ENCODE measurements around the gene PDSS2. TPM values are rescaled to one million over a fixed set of nuclear protein-coding genes. Genes with fewer than 3 reads are reported as not detected.
A peak's percentile ranks its signal among the peaks of the same experiment; 100 is the strongest.
"Not testable (repeated sequence)": the region's sequence is repeated elsewhere in the genome, so short reads cannot be mapped to it uniquely, and the experiment has no call there.

The PDSS2 gene
- total RNA-seq, 2 donors from 2014 or later = 22.5 to 29.4 TPM

DNA sequence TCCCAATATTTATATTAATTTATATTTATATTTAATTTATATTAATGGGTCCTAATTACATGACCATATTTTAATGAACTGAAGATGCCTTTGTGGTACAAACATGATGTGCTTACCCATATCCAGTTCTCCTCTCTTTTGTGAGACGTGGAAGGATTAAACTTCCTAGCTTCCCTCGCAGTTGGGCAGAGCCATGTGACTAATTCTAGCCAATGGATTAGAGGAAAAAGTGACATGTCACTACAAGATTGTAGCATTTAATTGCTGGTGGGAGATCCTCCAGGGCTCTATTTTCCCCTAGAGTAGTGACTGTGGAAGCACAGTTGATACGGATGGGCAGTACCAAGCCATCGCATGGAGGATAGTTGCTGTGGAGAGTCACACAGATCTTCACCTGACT is 25.8 kb upstream of the PDSS2 start:
- ATAC-seq (no peak), DNase-seq (no peak)
- intact Hi-C loops (cut with DNase I, micrococcal nuclease) = no loop called here

DNA sequence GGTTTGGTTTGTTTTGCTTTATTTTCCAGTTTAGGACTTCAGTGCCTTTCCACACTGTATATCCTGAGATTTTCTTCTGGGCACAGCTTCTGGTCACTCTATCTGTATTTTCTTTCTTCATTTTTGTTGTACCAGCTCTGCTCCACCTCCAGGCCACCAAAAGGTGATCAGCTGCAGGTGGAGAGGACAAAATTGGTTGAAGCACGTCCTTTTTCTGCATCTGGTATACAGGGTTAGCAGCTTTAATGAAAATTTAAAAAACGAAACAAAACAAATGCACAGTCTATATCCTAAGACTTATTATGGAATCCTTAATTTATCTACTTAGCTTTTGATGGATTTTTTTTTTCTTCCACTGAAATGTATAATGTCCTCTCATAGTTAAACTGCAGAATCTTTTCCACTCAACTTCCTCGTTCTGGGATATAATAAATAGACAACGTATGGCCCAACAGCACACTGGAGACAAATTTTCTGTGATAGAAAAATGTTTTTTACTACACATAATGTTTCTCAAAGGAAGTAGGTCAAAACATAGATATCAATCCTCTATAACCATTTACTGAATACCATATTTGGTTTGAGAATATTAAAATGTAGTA is 19.8 kb upstream of the PDSS2 start:
- no peak for ATAC-seq
- intact Hi-C loops (cut with DNase I, micrococcal nuclease) = no loop called here
- no peak for DNase-seq

DNA sequence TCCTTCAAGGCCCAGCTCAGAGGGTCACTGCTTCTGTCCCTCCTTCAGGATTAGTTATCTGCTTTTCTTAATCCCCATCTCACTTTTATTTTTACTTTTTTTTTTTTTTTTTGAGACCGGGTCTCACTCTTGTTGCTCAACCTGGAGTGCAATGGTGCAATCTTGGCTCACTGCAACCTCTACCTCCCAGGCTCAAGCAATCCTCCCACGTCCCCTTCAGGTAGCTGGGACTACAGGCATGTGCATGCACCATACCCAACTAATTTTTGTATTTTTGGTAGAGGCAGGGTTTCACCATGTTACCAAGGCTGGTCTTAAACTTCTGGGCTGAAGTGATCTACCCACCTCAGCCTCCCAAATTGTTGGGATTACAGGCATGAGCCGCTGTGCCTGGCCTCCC is 16.5 kb upstream of the PDSS2 start:
- intact Hi-C loops (cut with DNase I, micrococcal nuclease); DNase-seq; ATAC-seq: not testable (repeated sequence)

DNA sequence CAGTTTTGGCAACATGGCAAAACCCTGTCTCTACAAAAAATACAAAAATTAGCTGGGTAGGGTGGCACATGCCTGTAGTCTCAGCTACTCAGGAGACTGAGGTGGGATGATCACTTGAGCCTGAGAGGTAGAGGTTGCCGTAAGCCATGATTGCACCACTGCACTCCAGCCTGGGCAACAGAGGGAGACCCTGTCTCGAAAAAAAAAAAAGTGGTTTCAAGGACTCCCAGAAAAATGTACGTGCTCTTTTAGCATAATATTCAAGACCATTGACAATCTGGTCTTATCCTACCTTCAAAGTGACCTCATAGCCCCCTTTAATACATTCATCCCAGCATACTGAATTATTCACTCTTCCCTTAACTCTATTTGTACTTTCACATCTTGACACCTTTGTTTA is 16.0 kb upstream of the PDSS2 start:
- ATAC-seq; DNase-seq; intact Hi-C loops (cut with DNase I, micrococcal nuclease): not testable (repeated sequence)

DNA sequence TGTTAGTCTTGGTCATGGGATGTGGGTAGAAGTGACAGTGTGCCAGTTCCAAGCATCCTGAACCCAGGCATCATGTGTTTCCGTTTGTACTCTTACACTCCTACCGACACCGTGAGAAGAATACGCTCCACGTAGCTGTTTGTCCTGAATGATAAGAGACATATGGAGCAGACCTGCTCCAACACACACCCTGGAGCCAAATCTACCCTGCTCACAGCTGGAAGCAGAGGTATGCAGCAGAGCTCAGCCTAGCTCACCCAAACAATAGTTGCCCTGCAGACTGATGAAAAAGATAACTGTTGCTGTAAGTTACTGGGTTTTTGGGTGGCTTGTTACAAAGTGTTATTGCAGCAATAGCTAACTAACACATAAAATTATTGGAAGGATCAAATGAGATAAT is 14.3 kb upstream of the PDSS2 start:
- no peak for ATAC-seq
- intact Hi-C loops (cut with DNase I, micrococcal nuclease) = no loop called here
- no peak for DNase-seq

DNA sequence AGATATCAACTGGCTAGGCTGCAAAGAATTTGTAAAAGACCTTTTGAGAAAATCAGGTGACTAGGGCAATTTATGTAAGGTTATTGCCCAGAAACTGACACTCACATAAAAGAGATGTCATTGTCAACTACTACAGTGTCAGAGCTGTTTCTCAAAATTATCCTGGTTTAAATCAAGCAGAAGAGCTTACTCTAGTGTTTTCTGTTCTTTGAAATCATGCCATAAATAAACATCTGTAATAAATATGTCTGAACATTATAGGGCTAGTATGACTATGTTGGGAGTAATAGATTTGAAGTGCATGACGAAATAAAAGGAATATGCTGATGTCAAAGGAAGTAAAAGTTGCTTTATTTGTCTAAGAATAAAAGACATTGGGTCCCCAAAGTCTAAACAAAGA is 11.0 kb upstream of the PDSS2 start:
- intact Hi-C loops (cut with DNase I, micrococcal nuclease) = no loop called here
- DNase-seq = no peak
- ATAC-seq = no peak

DNA sequence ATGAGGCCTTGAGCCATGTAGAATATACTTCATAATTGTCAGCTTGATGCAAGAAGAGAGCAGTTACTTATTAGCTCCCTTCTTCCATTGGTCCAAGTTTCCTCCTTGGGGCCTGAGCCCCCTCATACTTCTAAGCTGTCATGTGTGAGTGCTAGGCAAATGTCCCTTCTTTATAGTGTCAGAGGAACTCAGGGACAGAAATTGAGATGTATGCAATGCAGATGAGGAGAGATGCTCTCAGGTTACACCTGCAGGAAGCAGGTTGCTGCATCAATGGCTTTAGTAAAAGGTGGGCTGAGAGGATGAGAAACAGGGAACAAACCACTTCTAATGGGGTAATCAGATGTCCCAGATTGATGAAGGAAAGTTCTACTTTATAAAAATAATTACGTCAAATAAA is 6.7 kb upstream of the PDSS2 start:
- DNase-seq = no peak
- intact Hi-C loops (cut with DNase I, micrococcal nuclease) = no loop called here
- ATAC-seq = no peak

DNA sequence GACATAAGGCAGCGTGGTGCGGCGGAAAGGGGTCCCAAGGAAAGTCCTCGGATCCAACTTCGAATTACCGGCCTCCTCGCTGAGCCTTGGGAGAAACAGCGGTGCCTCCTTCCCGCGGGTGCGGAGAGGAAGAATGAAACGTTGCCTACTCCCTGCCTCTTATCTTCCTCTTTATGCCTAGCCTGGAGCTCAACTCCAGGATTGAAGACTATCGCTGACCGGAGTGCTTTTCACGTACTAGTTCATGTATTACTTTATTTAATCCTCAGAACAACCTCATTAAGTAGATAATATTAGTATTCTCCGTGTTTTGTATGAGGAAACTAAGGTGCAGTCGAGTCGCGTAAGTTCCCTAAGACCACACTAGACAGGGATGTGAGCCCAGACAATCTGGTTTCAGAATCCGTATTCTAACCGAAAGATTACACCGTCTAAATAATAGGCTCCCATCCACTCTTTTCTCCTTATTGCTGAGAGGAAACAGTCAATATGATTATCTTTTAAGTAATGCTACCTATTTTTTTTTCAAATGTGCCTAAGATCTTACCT is 793 bp upstream of the PDSS2 start:
- intact Hi-C loops (cut with DNase I, micrococcal nuclease) = no loop called here
- no peak for DNase-seq
- peak; percentile 29 for ATAC-seq

DNA sequence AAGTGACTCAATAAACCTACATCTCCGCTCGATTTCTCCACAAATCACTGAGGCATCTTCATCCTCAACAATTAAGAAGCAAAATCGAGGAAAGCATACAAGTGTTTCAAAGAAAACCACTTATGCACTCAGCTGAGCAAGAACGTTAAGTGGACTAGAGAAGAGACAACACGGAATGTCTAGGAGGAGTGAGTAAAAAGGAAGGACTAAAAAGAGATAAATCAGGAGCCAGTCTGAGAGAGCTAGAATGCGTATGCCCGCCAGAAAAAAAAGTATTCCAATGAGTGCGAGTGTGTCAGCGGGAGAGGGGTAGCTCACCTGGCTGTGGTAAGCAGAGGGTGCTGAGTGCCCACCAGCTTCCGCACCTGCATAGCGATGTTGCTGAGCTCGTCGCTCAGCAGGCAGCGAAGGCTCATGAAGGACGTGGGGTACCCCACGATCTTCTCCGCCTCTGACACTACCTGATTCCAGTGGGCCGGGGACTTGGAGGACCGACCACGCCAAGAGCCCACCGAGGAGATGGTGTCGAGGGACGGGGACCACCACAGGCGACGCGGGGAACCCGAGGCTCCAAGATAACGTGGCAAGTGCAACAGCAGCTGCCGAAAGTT is 587 bp downstream of the PDSS2 start:
- intact Hi-C loops (cut with DNase I, micrococcal nuclease) = no loop called here
- DNase-seq = peak; percentile 35 to 48
- ATAC-seq = peak; percentile 37

DNA sequence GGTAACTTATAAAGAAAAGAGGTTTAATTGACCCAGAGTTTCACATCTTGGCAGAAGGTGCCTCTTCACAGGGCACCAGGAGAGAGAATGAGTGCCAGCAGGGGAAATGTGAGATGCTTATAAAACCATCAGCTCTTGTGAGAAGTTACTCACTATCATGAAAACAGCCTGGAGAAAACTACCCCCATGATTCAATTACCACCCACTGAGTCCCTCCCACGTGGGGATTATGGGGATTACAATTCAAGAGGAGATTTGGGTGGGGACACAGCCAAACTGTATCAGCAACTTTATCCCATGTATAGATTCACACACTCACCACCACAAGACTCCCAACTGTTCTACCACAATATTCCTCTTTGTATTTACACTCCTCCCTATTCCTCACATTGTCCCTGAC is 10.6 kb downstream of the PDSS2 start:
- no peak for DNase-seq
- intact Hi-C loops (cut with DNase I, micrococcal nuclease) = no loop called here
- no peak for ATAC-seq

DNA sequence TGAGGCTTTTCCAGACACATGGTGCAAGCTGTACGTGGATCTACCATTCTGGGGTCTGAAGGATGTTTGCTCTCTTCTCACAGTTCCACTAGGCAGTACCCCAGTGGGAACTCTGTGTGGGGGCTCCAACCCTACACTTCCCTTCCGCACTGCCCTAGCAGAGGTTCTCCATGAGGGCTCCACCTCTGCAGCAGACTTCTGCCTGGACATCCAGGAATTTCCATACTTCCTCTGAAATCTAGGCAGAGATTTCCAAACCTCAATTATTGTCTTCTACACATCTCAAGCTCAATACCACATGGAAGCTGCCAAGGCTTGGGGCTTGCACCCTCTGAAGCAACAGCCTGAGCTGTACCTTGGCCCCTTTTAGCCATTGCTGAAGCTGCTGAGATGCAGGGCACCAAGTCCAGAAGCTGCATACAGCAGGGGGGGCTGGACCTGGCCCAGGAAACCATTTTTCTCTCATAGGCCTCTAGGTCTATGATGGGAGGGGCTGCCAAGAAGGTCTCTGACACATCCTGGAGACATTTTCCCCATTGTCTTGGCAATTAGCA is 11.6 kb downstream of the PDSS2 start:
- DNase-seq (no peak), ATAC-seq (no peak)
- intact Hi-C loops (cut with DNase I, micrococcal nuclease) = no loop called here

DNA sequence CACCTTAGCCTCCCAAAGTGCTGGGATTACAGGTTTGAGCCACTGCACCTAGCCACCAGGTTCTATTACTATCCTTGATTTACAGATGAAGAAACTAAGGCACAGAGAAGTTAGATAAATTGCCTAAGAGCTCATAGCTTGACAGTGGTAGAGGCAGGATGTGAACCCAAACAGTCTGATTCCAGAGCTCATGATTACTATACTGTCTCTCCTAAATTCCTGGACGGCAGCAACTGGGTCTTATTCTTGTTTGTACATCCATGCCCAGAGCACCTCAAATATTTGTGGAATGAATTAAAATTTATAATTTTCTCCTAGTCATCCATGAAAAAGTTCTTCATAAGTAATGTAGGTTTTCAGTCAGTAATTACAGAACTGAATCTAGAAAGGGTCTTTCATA is 15.1 kb downstream of the PDSS2 start:
- no peak for DNase-seq
- intact Hi-C loops (cut with DNase I, micrococcal nuclease) = no loop called here
- no peak for ATAC-seq

DNA sequence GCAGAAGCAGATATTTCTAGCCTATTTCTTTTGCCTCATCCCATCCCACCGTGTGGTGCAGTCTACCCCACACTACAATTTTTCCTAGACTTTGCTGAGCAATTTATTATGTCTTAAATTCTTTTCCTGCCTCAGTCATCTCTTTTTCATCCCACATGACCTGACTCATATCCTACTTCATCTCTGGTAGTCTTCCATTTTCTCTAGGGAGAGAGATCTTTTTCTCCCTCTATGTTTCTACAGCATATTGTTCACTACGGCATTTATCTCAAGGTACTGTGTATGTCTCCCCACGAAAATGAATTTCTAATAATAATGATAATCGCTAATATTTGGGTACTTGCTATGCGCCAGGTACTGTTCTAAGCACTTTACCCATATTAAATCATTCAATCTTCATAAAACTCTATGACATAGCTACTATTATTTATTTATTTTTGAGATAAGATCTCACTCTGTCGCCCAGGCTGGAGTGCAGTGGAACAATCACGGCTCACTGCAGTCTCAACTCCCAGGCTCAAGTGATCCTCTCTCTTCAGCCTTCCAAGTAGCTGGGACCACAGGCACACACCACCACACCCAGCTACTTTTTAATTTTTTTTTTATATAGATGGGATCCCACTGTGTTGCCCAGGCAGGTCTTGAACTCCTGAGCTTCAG is 15.6 kb downstream of the PDSS2 start:
- intact Hi-C loops (cut with DNase I, micrococcal nuclease) = no loop called here
- ATAC-seq (no peak), DNase-seq (no peak)

DNA sequence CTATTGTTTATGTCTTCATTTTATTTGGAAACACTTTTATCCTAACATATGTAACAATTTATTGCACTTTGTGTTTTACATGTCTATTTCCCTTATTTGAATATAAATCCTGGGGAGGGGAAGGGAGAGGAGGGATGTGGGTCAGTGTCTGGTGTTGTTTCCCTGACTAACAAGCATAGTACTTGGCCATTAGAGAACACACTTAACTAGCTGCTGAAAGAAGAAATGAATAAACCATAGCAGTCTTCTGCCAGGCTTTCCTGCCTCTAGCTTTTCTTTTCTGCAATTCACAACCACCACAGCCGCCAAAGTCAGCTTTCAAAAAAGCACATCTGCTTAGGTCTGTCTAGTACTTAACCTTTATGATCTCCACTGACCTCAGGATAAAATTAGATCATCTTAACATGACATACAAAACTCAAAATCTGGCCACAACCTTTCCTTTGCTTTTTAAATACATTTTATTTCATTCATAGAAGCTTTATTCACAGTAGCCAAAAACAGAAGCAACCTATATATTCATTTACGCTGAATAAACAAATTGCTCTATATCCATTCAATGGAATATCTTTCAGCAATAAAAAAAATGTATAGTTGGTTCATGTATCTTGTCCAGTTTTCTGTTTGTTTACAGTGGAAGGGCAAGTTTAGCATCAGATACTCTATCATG is 16.3 kb downstream of the PDSS2 start:
- DNase-seq = no peak
- intact Hi-C loops (cut with DNase I, micrococcal nuclease) = no loop called here
- ATAC-seq = no peak

DNA sequence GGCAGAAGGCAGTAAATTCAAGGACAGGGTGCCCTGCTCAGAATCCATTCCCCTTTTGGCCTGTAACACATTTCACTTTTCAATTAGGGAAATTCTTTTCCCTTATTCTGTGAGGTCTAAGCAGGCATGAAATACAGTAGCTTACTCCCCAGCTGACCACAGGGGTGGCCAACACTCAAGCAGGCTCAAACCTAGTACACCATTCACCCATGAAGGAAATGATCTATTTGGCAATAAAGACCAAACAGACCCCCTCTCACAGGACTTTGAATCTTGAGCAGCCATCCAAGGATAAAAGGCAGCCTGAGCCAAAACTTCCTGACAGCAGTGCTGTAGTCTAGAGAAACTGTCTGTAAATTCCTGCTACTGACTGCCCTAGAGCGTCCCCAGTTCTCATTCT is 17.7 kb downstream of the PDSS2 start:
- DNase-seq (no peak), ATAC-seq (no peak)
- intact Hi-C loops (cut with DNase I, micrococcal nuclease) = no loop called here

DNA sequence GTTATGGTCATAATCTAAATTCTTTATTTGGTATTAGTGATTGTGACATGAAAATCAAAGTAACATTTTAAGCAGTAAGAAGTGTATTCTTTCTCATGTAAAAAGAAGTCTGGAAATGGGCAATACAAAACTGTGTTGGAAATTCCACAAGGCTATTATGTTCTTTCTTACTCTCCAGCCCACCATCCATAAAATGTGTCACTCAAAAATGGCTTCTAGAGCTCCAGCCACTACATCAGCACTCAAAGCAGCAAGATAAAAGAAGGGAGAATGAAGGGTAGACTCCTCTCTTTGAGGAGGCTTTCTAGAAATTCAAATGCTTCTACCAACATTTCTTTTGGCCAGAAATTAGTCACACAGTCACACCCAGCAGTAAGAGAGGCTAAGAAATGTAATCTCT is 18.4 kb downstream of the PDSS2 start:
- no peak for ATAC-seq
- intact Hi-C loops (cut with DNase I, micrococcal nuclease) = no loop called here
- DNase-seq = no peak

DNA sequence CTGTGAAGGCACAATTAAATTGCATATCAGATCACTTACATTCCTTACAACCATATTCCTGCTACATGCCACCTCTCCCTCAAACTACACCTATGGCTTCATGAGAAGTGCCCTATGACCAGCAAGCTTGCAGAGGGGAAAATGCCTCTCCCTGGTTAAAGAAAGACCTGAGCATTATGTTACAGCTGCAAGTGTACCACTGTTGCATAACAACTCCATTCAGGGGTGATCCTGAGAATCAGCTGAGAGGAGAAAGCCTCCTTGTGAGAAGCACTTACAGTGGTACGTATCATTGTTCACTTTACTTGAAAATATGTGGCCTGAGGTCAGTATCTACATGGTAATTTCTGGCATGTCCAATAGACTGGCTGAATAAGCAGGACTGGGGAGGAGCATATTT is 20.0 kb downstream of the PDSS2 start:
- DNase-seq (no peak), ATAC-seq (no peak)
- intact Hi-C loops (cut with DNase I, micrococcal nuclease) = no loop called here

DNA sequence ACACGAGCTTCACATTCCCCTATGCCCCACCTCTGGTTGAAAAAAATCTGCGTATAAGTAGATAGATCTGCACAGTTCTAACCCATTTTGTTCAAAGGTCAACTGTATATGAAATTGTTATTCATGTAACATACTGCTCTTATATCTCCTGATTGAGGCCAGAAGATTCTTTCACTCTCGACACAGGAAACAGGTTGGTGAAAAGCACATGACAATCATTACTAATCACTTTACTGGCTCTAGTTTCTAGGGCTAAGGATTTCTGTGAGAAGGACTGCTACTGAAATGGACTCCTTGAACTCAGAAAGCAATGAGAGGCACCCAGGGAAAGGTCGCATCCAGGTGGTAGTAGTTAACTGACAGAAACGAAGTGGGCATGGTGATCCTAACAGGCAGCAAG is 21.7 kb downstream of the PDSS2 start:
- no peak for DNase-seq
- ATAC-seq = no peak
- intact Hi-C loops (cut with DNase I, micrococcal nuclease) = no loop called here

DNA sequence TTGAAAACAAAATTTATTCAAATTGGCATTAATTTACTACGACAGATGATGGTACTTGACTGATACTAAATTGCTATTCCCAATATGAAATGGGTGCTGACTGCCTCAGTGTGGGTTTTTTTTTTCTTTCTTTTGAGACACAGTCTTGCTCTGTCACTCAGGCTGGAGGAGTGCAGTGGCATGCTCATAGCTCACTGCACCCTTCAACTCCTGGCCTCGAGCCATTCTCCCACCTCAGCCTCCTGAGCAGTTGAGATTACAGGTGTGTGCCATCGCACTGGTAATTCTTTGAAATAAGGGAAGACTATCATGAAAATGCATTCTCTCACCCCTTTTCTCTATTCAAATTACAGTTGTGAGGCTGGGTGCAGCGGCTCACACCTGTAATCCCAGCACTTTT is 22.5 kb downstream of the PDSS2 start:
- intact Hi-C loops (cut with DNase I, micrococcal nuclease) = no loop called here
- ATAC-seq (no peak), DNase-seq (no peak)

DNA sequence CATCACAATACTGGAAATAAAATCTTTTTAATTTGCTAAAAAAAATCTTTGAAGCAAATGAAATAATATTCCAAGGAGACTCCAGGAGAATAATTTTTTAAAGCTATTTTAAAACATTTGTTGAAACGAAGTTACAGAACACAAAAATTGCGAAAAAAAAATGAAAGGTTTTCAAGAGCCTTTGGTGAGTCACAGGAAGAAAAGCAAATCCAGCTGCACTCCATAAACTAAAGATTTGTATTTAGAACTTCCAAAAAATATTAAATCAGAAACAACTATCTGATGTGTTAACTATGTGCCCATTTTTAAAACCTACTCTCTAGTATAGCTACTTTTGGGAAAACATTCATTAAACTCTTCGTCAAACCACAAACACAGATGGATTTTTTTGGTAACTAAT is 23.6 kb downstream of the PDSS2 start:
- DNase-seq = no peak
- intact Hi-C loops (cut with DNase I, micrococcal nuclease) = no loop called here
- ATAC-seq = no peak
